ENCODE measurements around the gene TECTA. TPM values are rescaled to one million over a fixed set of nuclear protein-coding genes. Genes with fewer than 3 reads are reported as not detected.

The TECTA gene
- polyA plus RNA-seq, 1 donor (not counting 4 experiments of a cell fraction or from before 2014, with no cell fraction given): 0.17 TPM

- Histone ChIP-seq H3K9ac (ENCODE audit: control insufficient read depth, extremely low read depth, insufficient read depth, low read length) (no peak overlapping the region), H3K27ac (ENCODE audit: control insufficient read depth, insufficient read depth, low read length) (no peak overlapping the region), H3K9me3 (ENCODE audit: control insufficient read depth, low read depth, low read length) (no peaks in the 10 kb centered on the region), H3K4me1 (ENCODE audit: control insufficient read depth, extremely low read depth, insufficient read depth, low read length) (no peaks in the 10 kb centered on the region), H3K36me3 (ENCODE audit: control insufficient read depth in 2 of 2, extremely low read depth in 1 of 2, insufficient read depth in 2 of 2, low read length in 2 of 2) (peaks cover 4 to 5% of the 10 kb centered on the region in 2 experiments), H3K79me2 (ENCODE audit: control insufficient read depth, insufficient read depth, low read length) (no peaks in the 10 kb centered on the region), H3K4me2 (ENCODE audit: control insufficient read depth, extremely low read depth, insufficient read depth, low read depth, low read length) (no peak overlapping the region), H3K4me3 (ENCODE audit: control insufficient read depth in 2 of 3, extremely low read depth in 1 of 3, insufficient read depth in 2 of 3, low read depth in 1 of 3, low read length in 3 of 3) (no peak overlapping the region), H4K20me1 (ENCODE audit: control insufficient read depth, extremely low read depth, insufficient read depth, low read length) (no peaks in the 10 kb centered on the region), H3K9me1 (ENCODE audit: control insufficient read depth, extremely low read depth, insufficient read depth, low read length) (no peaks in the 10 kb centered on the region), H2AFZ (ENCODE audit: control insufficient read depth, low read length) (no peak overlapping the region), H3K27me3 (ENCODE audit: control insufficient read depth, extremely low read depth, insufficient read depth, low read length) (no peaks in the 10 kb centered on the region)
- dilution Hi-C loops (cut with MboI; ENCODE audit: extremely low pct_ligation_motif_present, low sequenced_read_pairs): no loop called here
- TF ChIP-seq CTCF (optimal IDR thresholded peaks at IDR 0.05 in 1 of 3, IDR thresholded peaks at IDR 0.05 in 1 of 3, conservative IDR thresholded peaks at IDR 0.05 in 1 of 3; ENCODE audit: extremely low read depth in 1 of 3, insufficient read depth in 2 of 3, low read length in 3 of 3): no peak
- no peak for TF ChIP-seq EZH2 (IDR thresholded peaks at IDR 0.05; ENCODE audit: low read length)
- DNase-seq (ENCODE audit: low read depth, low spot score) (no peak), FAIRE-seq (no peak)
These were observed 18.4 kb upstream of the TECTA start for GRCh38 chr11:121082670-121083069.

- dilution Hi-C loops (cut with MboI; ENCODE audit: extremely low pct_ligation_motif_present, low sequenced_read_pairs): no loop called here
- H3K27ac ChIP-seq (ENCODE audit: control insufficient read depth, insufficient read depth, low read length): no peak overlapping the region
- no peaks in the 10 kb centered on the region for H3K4me1 ChIP-seq (ENCODE audit: control insufficient read depth, extremely low read depth, insufficient read depth, low read length)
- no peak overlapping the region for H3K4me3 ChIP-seq (ENCODE audit: control insufficient read depth in 2 of 3, extremely low read depth in 1 of 3, insufficient read depth in 2 of 3, low read depth in 1 of 3, low read length in 3 of 3)
- TF ChIP-seq EZH2 (IDR thresholded peaks at IDR 0.05; ENCODE audit: low read length) (no peak), CTCF (optimal IDR thresholded peaks at IDR 0.05 in 1 of 3, IDR thresholded peaks at IDR 0.05 in 1 of 3, conservative IDR thresholded peaks at IDR 0.05 in 1 of 3; ENCODE audit: extremely low read depth in 1 of 3, insufficient read depth in 2 of 3, low read length in 3 of 3) (no peak)
- H2AFZ ChIP-seq (ENCODE audit: control insufficient read depth, low read length): no peak overlapping the region
- peaks cover 4 to 5% of the 10 kb centered on the region in 2 experiments for H3K36me3 ChIP-seq (ENCODE audit: control insufficient read depth in 2 of 2, extremely low read depth in 1 of 2, insufficient read depth in 2 of 2, low read length in 2 of 2)
- FAIRE-seq (no peak), DNase-seq (ENCODE audit: low read depth, low spot score) (no peak)
- no peaks in the 10 kb centered on the region for H4K20me1 ChIP-seq (ENCODE audit: control insufficient read depth, extremely low read depth, insufficient read depth, low read length)
- H3K4me2 ChIP-seq (ENCODE audit: control insufficient read depth, extremely low read depth, insufficient read depth, low read depth, low read length): no peak overlapping the region
- no peak overlapping the region for H3K9ac ChIP-seq (ENCODE audit: control insufficient read depth, extremely low read depth, insufficient read depth, low read length)
- no peaks in the 10 kb centered on the region for H3K27me3 ChIP-seq (ENCODE audit: control insufficient read depth, extremely low read depth, insufficient read depth, low read length)
- H3K9me3 ChIP-seq (ENCODE audit: control insufficient read depth, low read depth, low read length): no peaks in the 10 kb centered on the region
- H3K9me1 ChIP-seq (ENCODE audit: control insufficient read depth, extremely low read depth, insufficient read depth, low read length): no peaks in the 10 kb centered on the region
- H3K79me2 ChIP-seq (ENCODE audit: control insufficient read depth, insufficient read depth, low read length): no peaks in the 10 kb centered on the region
These were observed 14.2 kb upstream of the TECTA start for GRCh38 chr11:121086866-121087265.
